Effector memory CD8-positive, alpha-beta T cell (primary cell): ENCODE results near the gene GRID2.

ENCODE experiments used
- ATAC-seq: fragments of 150-1000 bp; cut with Tn5 transposase; replicated peaks from 2 replicates; pipeline ENCODE4 v1.10.0; 2021; ENCODE audit warnings: mild to moderate bottlenecking, moderate library complexity
- DNase-seq, 3 experiments: peaks; one replicate each; pipeline ENCODE4 v3.0.0; 2021
- H3K27ac Mint-ChIP-seq, 2 donors: one replicate each; pipeline ENCODE4 v1.8.0; 2022; ENCODE audit warnings: mild to moderate bottlenecking in 2 of 2, mixed read lengths in 2 of 2, moderate library complexity in 2 of 2
- H3K27me3 Mint-ChIP-seq, 2 donors: one replicate each; pipeline ENCODE4 v1.8.0; 2022; ENCODE audit warnings: mixed read lengths in 2 of 2
- H3K36me3 Mint-ChIP-seq: one replicate; pipeline ENCODE4 v1.8.0; 2022; ENCODE audit warnings: mild to moderate bottlenecking, moderate library complexity, mixed read lengths; ENCODE audit not compliant: insufficient read depth
- H3K4me1 Mint-ChIP-seq, 2 donors: one replicate each; pipeline ENCODE4 v1.8.0; 2022; ENCODE audit warnings: low read depth in 2 of 2, mixed read lengths in 2 of 2
- H3K4me3 Mint-ChIP-seq, 2 donors: one replicate each; pipeline ENCODE4 v1.8.0; 2022; ENCODE audit warnings: mild to moderate bottlenecking in 2 of 2, mixed read lengths in 2 of 2, moderate library complexity in 2 of 2
- H3K9me3 Mint-ChIP-seq, 2 donors: one replicate each; pipeline ENCODE4 v1.8.0; 2022; ENCODE audit warnings: mixed read lengths in 2 of 2

Gene GRID2

GRCh38 chr4:92641409-92641808 lies 337.6 kb downstream of the GRID2 start:
- Mint-ChIP-seq H3K4me3 (no peak overlapping the region), H3K27ac (no peak overlapping the region), H3K36me3 (no peaks in the 10 kb centered on the region), H3K27me3 (no peaks in the 10 kb centered on the region), H3K4me1 (no peaks in the 10 kb centered on the region), H3K9me3 (peaks cover 0 to 3% of the 10 kb centered on the region in 2 donors)
- DNase-seq (no peak), ATAC-seq (no peak)

- H3K9me3 Mint-ChIP-seq, result peaks cover 0 to 3% of the 10 kb centered on the region in 2 donors
- H3K4me3 Mint-ChIP-seq, result no peak overlapping the region
- H3K36me3 Mint-ChIP-seq, result no peaks in the 10 kb centered on the region
- H3K4me1 Mint-ChIP-seq, result no peaks in the 10 kb centered on the region
- H3K27me3 Mint-ChIP-seq, result no peaks in the 10 kb centered on the region
- DNase-seq (no peak), ATAC-seq (no peak)
- H3K27ac Mint-ChIP-seq, result no peak overlapping the region
Observed at GRCh38 chr4:92646826-92647225, 343.1 kb downstream of the GRID2 start.

GRCh38 chr4:92651536-92651935 lies 347.8 kb downstream of the GRID2 start:
- DNase-seq, result no peak
- Mint-ChIP-seq H3K27me3 (no peaks in the 10 kb centered on the region), H3K27ac (no peak overlapping the region), H3K36me3 (no peaks in the 10 kb centered on the region), H3K4me1 (no peaks in the 10 kb centered on the region), H3K4me3 (no peak overlapping the region), H3K9me3 (peaks cover 0 to 7% of the 10 kb centered on the region in 2 donors)
- no peak for ATAC-seq

GRCh38 chr4:92654084-92654483 lies 350.3 kb downstream of the GRID2 start:
- Mint-ChIP-seq H3K27ac (no peak overlapping the region), H3K27me3 (no peaks in the 10 kb centered on the region), H3K9me3 (peaks cover 0 to 5% of the 10 kb centered on the region in 2 donors), H3K36me3 (no peaks in the 10 kb centered on the region), H3K4me1 (no peaks in the 10 kb centered on the region), H3K4me3 (no peak overlapping the region)
- no peak for DNase-seq
- ATAC-seq, result no peak

- H3K9me3 Mint-ChIP-seq, result peaks cover 0 to 3% of the 10 kb centered on the region in 2 donors
Observed at GRCh38 chr4:92657695-92658094, 353.9 kb downstream of the GRID2 start.

GRCh38 chr4:92658318-92658717 lies 354.6 kb downstream of the GRID2 start:
- Mint-ChIP-seq H3K4me1 (no peaks in the 10 kb centered on the region), H3K4me3 (no peak overlapping the region), H3K36me3 (no peaks in the 10 kb centered on the region), H3K9me3 (peaks cover 0 to 3% of the 10 kb centered on the region in 2 donors), H3K27me3 (no peaks in the 10 kb centered on the region), H3K27ac (no peak overlapping the region)
- ATAC-seq (no peak), DNase-seq (no peak)

More at GRCh38 chr4:92657695-92658094, 353.9 kb downstream of the GRID2 start:
- Mint-ChIP-seq H3K27ac (no peak overlapping the region), H3K4me3 (no peak overlapping the region), H3K36me3 (no peaks in the 10 kb centered on the region), H3K4me1 (no peaks in the 10 kb centered on the region), H3K27me3 (no peaks in the 10 kb centered on the region)
- no peak for ATAC-seq
- no peak for DNase-seq

- no peaks in the 10 kb centered on the region for H3K4me1 Mint-ChIP-seq
- H3K27me3 Mint-ChIP-seq, result no peaks in the 10 kb centered on the region
- H3K4me3 Mint-ChIP-seq, result no peak overlapping the region
- H3K36me3 Mint-ChIP-seq, result no peaks in the 10 kb centered on the region
- no peak overlapping the region for H3K27ac Mint-ChIP-seq
- DNase-seq (no peak), ATAC-seq (no peak)
- H3K9me3 Mint-ChIP-seq, result peaks cover 0 to 10% of the 10 kb centered on the region in 2 donors
Observed at GRCh38 chr4:92677805-92678204, 374.0 kb downstream of the GRID2 start.

GRCh38 chr4:92678292-92678691 lies 374.5 kb downstream of the GRID2 start:
- DNase-seq, result no peak
- Mint-ChIP-seq H3K27ac (no peak overlapping the region), H3K36me3 (no peaks in the 10 kb centered on the region), H3K4me1 (no peaks in the 10 kb centered on the region), H3K27me3 (no peaks in the 10 kb centered on the region), H3K4me3 (no peak overlapping the region), H3K9me3 (peaks cover 0 to 10% of the 10 kb centered on the region in 2 donors)
- no peak for ATAC-seq

GRCh38 chr4:92679149-92679548 lies 375.4 kb downstream of the GRID2 start:
- Mint-ChIP-seq H3K36me3 (no peaks in the 10 kb centered on the region), H3K27me3 (no peaks in the 10 kb centered on the region), H3K9me3 (peaks cover 0 to 10% of the 10 kb centered on the region in 2 donors), H3K27ac (no peak overlapping the region), H3K4me3 (no peak overlapping the region), H3K4me1 (no peaks in the 10 kb centered on the region)
- DNase-seq, result no peak
- no peak for ATAC-seq

GRCh38 chr4:92714640-92715039 lies 410.9 kb downstream of the GRID2 start:
- peaks cover 8 to 9% of the 10 kb centered on the region in 2 donors for H3K9me3 Mint-ChIP-seq
- H3K36me3 Mint-ChIP-seq, result no peaks in the 10 kb centered on the region
- no peak for ATAC-seq
- no peak overlapping the region for H3K27ac Mint-ChIP-seq
- DNase-seq, result no peak
- no peak overlapping the region for H3K4me3 Mint-ChIP-seq
- H3K4me1 Mint-ChIP-seq, result no peaks in the 10 kb centered on the region
- no peaks in the 10 kb centered on the region for H3K27me3 Mint-ChIP-seq

- ATAC-seq (no peak), DNase-seq (no peak)
- H3K27me3 Mint-ChIP-seq, result no peaks in the 10 kb centered on the region
- H3K4me1 Mint-ChIP-seq, result no peaks in the 10 kb centered on the region
- H3K9me3 Mint-ChIP-seq, result peaks cover 8% of the 10 kb centered on the region in 2 donors
- H3K4me3 Mint-ChIP-seq, result no peak overlapping the region
- H3K27ac Mint-ChIP-seq, result no peak overlapping the region
- peaks cover 2% of the 10 kb centered on the region for H3K36me3 Mint-ChIP-seq
Observed at GRCh38 chr4:92733231-92733630, 429.5 kb downstream of the GRID2 start.

- Mint-ChIP-seq H3K4me3 (no peak overlapping the region), H3K27ac (no peak overlapping the region), H3K27me3 (no peaks in the 10 kb centered on the region), H3K36me3 (peaks cover 2% of the 10 kb centered on the region), H3K9me3 (peaks cover 8% of the 10 kb centered on the region in 2 donors), H3K4me1 (no peaks in the 10 kb centered on the region)
- DNase-seq (no peak), ATAC-seq (no peak)
Observed at GRCh38 chr4:92735025-92735665, 431.4 kb downstream of the GRID2 start.

- Mint-ChIP-seq H3K27me3 (no peaks in the 10 kb centered on the region), H3K9me3 (peaks cover 0 to 5% of the 10 kb centered on the region in 2 donors), H3K27ac (no peak overlapping the region), H3K4me1 (no peaks in the 10 kb centered on the region), H3K36me3 (no peaks in the 10 kb centered on the region), H3K4me3 (no peak overlapping the region)
- DNase-seq, result no peak
- ATAC-seq, result no peak
Observed at GRCh38 chr4:92760433-92760832, 456.7 kb downstream of the GRID2 start.

- Mint-ChIP-seq H3K27me3 (no peaks in the 10 kb centered on the region), H3K4me1 (no peaks in the 10 kb centered on the region), H3K4me3 (no peak overlapping the region), H3K9me3 (peaks cover 4 to 8% of the 10 kb centered on the region in 2 donors), H3K27ac (no peak overlapping the region), H3K36me3 (no peaks in the 10 kb centered on the region)
- no peak for DNase-seq
- no peak for ATAC-seq
Observed at GRCh38 chr4:92776080-92776479, 472.3 kb downstream of the GRID2 start.
